Inflammatory macrophage treated with lipopolysaccharide for 4 hours (primary cell): ENCODE data around the gene TMEM258.

Experiments used
- DNase-seq: peaks from one replicate; pipeline ENCODE4 v3.0.0-alpha.2; 2020

Gene TMEM258

DNA sequence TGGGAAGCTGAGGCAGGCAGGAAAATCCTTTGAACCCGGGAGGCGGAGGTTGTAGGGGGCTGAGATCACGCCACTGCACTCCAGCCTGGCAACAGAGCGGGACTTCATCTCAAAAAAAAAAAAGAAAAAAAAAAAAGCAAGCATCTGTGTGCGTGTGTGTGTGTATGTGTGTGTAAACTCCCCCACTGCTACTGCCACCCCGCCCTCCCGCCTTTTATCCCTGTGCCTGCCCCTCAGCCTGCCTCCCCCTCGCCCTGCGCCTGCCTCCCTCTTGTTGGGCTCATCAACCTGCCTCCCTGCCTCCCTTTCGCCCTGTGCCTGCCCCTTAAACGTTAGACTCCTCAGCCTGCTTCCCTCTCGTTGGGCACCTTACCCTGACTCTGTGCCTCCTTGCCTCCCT lies 18.0 kb downstream of the TMEM258 start:
- no peak for DNase-seq

DNA sequence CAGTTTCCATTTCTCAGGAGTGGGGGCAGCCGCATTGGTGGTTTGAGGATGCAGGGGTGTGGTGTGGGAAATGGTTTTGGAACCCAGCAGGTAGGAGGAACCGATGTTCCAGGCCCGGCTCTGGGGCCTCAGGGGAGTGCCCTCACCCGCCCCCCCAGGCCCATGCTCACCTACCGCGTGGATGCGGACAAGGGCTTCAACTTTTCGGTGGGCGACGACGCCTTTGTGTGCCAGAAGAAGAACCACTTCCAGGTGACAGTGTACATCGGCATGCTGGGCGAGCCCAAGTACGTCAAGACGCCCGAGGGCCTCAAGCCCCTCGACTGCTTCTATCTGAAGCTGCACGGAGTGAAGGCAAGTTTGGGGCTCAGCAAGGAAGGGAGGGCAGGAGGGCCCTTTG lies 18.6 kb downstream of the TMEM258 start:
- no peak for DNase-seq

DNA sequence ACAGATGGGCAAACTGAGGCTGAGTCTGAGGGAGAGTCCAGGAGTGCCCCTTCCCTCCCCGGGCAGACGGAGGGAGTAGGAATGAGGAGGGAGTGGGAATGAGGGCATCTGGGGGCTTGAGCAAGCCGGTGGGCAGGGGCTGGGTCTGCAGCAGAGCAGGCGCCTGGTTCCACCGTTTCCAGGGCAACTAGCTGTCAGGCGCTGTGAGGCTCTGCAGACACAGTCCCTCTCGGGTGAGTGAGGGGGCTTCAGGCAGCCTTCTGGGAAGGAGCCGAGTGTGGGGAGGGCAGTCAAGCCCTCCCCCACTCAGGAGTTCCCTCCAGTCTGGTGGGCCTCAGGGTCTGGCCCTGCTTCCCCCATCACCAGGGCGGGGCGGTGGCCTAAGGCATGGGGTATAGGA lies 19.0 kb downstream of the TMEM258 start:
- DNase-seq, result no peak

DNA sequence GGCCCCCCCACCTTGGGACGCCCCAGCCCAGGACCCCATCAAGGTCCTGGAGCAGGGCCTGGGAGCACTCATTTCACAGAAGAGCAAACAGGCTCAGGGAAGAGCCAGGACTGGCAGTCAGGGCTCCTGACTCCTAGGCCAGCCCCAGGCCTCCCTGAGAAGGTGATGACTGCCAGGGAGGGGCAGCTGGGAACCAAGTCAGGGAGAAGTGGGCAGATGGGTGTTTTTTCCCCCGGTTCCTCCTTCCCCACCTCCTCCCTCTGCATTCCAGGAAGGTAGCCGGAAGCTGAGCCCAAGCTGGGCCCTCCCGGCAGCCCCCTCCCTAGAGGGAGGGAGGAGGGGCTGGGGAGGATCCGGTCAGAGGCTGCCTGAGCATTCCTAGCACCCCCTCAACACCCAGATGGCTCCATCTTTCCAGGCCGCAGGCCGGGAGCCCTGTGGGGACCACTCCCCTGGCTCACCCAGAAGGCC lies 20.4 kb downstream of the TMEM258 start:
- no peak for DNase-seq

DNA sequence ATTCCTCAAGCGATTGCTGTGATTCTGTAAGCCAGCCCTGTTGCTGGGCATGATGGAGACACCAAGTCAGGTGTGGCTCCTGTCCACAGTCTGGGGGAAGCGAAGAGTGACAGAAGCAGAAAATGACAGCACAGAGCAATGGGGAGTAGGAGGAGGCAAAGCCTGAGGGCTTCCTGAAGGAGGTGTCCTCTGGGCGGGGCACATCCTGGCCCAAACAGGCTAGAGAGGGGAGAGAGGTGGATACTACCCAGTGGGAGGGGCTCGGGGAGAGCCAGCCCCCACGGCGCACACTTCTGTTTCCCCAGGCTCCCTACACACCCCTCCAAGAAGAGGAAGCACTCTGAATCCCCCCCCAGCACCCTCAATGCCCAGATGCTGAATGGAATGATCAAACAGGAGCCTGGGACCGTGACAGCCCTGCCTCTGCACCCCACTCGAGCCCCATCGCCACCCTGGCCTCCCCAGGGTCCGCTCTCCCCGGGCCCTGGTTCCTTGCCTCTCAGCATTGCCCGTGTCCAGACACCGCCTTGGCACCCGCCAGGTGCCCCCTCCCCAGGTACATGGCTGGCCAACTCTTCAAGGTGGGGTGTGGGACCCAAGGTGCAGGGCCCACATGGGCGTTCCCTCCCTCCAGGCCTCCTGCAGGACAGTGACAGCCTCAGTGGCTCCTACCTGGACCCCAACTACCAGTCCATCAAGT lies 21.1 kb downstream of the TMEM258 start:
- no peak for DNase-seq

DNA sequence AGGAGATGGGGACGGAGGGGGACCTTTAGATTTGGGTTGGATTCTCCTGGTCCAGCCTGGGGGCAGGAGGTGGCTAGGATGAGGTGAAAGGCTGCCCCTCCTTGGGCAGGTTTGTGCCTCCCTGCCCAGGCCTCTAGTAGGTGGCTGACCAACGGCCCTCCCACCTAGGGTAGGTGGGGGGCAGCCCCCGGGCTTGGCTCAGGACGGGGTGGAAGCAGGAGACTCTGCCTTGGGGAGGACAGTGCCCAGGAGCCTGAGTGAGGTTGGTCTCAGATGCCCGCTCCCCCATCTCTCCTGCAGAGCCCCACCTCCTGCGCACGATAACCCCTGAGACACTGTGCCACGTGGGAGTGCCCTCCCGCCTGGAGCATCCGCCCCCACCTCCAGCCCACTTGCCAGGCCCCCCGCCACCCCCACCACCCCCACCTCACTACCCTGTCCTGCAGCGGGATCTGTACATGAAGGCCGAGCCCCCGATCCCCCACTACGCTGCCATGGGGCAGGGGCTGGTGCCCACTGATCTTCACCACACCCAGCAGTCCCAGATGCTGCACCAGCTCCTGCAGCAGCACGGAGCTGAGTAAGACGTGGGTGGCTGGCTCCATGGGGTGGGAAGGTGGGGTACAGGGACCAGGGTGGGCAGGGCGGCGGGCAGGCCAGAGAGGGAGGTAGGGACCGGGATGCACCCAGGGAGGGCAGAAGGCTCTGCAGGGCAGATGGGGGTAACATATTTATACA lies 22.3 kb downstream of the TMEM258 start:
- DNase-seq, result no peak

DNA sequence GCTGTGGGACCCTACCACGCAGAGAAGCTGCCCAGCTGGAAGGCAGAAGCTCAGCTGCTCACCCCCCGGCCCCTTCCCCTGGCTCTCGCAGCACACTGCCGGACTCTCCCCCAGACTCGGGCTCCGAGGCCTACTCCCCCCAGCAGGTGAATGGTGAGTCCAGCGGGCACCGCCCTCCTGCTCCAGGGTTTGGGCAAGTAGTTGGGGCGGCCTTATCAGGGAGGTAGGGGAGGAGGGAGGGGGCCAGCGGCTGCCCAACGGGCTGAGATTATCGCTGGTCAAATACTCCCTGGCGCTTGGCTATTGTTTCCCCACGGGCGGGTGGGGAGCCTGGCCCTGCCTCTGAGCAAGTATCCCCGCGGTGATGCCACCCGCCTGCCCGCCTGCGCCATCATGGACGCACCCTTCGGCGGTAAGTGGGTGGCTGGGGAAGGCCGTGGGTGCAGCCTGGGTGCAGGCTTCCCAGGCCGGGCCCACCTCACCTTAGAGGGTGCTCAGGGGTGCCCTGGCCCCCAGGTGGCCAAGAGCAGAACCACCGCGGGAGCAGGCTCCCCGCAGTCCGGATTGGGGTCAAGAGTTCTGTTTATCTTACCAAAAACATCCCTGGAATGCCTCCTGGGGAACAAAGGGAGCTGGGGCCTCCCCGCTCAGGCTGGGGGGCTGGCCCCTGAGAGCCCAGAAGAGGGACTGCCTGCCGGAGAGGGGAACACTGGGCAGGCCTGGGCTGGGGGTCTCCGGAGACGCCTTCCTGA lies 23.1 kb downstream of the TMEM258 start:
- no peak for DNase-seq

DNA sequence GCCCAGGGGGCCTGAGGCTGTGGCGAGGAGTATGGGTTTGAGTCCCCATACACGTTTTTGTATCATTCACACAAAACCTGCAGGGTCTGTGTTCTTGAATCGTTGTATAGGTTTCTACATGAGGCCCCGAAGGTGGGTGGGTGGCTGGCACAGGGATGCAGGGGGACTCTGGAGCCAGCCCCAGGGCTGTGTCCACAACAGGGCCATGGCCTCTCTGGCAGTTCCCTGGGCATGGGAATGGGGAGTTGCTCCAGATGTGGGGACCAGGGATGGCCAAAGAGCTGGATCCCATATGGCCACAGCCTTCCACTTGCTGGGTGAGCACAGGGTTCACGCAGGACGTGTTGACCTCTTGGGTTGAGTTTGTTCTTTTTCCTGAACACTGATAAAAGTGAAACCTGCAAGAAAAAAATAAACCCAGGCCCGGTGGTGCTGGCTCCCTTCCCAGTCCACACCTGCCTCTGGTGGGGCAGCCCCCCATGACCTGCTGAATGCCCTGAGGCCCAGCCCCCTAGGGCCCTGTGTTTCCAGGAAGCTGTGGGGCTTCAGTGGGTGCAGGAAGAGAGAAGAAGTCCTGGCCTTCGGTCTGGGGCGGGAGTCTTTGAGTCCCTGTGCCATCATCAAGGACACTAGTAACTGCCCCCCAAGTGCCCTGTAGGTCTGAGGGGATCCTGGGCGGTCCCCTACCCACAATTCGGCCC lies 23.9 kb downstream of the TMEM258 start:
- no peak for DNase-seq

DNA sequence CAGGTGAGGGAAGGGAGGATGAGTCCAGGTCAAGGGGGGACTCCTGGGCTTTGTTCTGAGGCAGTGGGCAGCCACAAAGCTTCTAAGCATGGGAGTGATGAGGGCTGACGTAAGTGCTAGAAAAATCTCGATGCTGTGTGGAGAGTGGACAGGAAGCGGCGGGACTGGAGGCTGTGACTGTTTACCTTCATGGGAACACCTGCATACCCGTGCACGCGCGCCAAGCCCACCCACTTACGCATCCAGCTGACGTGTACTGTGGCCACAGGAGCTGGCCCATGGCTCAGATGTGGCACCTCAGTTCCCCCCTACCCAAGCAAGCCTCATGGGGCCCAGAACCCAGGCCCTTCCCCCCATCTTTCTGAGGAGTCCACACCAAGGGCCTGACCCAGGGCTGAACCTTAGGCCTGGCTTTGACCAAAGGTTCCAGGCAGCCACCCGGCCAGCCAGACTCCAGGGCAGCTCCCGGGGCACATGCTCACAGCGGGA lies 26.0 kb downstream of the TMEM258 start:
- no peak for DNase-seq

DNA sequence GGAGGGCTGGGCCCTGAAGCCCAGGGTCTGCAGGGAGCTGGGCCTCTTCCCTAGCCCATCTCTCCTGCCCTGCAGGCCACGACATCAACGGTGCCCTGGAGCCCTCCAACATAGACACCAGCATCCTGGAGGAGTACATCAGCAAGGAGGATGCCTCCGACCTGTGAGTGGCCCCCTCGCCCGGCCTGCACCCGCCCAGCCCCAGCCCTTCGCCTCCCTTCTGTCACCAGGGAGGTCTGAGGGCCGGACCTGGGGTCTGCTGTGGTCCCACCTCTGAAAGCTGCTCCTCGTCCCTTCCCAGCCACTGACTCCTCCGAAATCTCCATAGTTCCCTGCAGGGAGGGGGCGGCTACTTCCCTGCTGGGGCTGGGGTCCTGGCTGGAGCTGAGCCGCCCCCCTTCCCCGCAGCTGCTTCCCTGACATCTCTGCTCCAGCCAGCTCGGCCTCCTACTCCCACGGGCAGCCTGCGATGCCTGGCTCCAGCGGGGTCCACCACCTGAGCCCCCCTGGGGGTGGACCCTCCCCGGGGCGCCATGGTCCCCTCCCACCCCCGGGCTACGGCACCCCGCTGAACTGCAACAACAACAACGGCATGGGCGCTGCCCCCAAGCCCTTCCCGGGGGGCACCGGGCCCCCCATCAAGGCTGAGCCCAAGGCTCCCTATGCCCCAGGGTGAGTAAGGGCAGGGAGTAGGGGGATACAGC lies 26.7 kb downstream of the TMEM258 start:
- DNase-seq, result no peak

DNA sequence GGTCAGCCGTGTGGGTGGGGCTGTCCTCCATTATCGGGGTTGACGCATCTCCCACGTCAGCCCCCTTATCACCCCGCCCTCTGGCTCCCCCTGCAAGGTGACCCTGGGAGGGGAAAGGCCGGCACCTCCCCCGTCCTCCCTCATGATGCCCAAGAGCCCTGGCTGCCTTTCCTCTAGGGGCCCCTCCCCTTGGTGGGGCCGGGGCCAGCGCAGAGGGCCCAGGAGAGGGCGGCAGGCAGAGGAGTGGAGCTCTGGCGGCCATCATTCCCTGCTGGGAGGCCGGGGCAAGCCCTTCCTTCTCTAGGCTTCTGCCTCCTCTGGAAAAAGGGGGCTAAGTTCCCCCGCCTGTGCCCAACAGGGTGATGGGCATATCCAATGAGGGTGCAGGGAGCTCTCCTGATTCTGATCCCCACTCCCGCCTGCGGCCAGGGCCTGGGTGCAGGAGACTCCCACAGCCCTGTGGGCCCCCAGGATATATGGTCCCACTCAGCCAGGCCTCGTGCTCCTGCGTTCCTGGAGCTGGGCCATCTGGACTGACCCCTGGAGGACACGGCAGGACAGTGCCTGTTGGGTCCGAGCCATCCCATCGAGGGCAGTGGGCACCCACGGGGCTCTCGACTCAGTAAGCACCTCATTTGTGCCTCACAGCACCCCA lies 27.7 kb downstream of the TMEM258 start:
- no peak for DNase-seq

DNA sequence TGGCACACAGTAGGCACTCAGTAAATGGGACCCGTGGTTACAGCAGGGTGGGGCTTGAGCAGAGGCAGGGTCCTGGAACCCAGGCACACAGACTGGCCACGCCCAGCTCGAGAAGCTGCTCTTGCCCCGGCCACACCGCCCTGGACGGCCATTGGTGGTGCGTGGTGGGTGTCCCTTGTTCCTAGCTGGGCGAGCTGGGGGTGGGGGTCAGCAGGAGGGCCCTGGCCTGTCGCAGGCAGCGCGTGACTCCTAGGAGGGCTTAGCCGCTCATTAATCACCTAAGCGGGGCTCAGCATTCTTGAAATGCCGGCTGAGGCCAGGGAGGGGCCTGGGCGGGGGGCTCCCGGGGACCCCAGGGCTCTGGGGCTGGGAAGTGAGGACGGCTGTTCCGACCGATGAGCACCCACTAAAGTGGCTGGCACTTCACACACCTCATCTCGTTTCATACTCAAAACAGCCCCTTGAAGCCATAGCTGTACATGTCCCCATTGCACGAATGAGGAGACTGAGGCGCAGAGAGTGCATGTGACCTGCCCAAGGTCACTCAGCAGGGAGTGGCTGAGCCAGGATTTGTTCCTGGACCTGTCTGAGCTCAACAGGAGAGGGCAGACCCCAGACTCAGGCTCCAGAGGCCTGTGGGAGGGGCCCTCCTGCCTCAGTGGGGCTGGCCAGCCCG lies 28.3 kb downstream of the TMEM258 start:
- DNase-seq, result no peak

DNA sequence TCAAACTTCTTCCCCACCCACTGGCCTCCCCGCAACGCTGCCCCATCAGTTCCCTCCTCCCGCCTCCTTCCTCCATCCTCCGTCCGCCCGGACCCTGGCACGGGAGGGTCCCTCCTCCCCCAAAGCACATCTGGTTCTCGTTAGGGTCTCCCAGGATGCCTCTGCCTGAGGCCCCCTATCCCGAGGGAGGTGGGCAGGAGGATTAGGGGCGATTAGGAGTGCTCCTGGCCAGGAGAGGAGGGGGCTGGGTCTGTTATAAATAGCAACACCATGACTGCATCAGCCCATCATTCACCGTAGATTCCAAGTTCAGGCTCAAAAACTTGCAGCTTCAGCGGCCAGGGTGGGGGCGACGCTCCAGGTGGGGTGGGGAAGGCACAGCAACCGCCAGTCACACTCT lies 29.6 kb downstream of the TMEM258 start:
- DNase-seq, result no peak

DNA sequence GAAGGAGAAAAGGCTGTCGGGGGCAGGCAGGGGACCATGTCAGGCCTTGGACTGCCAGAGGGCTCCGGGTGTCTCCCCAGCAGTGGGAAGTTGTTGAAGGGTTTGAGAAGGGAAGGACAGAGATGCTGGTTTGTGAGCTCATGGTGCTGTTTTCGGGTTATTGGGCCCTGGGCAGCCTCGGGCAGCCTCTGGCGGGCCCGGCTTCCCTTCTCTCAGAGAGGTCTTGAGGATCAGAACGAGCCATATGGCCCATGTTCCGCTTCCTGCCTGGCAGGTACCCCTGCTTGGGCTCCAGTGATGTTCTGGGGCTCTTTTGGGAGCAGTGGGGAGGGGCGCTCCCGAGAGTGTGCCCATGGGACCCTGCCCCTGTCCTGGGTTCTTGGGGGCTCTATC lies 30.2 kb downstream of the TMEM258 start:
- DNase-seq, result no peak

DNA sequence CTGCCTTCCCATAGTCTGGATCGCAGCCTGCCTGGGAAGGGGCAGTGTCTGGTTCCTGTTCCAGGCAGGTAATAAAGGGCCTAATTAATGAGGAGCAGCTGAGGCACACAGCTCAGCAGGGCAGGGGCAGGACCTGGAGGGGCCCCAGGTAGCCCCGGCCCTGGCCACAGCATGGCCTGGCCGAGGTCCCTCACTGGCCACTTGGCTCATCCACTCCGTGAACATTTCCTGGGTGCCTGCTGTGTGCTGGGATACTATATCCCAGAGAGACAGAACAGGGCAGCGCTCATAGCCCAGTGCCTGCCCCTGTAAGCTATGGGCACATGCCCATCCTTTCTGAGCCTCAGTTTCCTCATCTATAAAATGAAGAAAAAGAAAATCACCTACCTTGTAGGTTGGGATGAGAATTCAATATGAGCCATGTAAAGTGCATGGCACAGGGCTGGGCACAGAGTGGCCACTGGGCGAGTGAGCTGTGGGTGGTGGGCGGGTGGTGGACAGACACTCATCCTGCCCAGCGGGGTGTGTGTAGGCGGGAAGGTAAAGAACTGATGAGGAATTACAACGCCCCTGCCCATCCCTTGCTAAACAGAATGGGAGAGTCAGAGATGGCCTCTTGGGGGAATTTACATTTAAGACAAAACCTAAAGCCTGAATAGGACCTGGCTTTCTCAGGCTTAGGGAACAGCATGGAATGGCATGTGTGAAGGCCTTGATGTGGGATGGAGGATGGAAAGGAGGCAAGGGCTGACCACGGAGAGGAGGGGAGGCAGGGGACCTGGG lies 30.8 kb downstream of the TMEM258 start:
- no peak for DNase-seq

DNA sequence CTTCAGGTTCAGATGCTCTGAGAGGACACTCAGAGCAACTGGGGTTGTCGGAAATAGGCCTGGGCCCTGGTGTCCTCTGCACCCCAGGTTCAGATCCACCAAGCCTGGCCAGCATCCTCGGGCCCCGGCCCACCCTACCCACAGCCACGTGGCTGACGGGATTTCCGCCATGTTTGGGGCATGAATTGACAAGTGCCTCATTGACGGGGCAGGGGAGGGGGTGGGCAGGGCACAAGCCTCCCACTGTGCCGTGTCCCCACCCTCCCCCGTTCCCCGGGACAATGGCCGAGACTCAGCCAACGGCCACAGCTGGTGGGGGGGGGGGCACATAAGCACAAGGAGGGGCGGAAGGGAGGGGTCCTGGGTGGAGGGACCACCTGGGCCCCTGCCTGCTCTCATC lies 31.5 kb downstream of the TMEM258 start:
- no peak for DNase-seq

DNA sequence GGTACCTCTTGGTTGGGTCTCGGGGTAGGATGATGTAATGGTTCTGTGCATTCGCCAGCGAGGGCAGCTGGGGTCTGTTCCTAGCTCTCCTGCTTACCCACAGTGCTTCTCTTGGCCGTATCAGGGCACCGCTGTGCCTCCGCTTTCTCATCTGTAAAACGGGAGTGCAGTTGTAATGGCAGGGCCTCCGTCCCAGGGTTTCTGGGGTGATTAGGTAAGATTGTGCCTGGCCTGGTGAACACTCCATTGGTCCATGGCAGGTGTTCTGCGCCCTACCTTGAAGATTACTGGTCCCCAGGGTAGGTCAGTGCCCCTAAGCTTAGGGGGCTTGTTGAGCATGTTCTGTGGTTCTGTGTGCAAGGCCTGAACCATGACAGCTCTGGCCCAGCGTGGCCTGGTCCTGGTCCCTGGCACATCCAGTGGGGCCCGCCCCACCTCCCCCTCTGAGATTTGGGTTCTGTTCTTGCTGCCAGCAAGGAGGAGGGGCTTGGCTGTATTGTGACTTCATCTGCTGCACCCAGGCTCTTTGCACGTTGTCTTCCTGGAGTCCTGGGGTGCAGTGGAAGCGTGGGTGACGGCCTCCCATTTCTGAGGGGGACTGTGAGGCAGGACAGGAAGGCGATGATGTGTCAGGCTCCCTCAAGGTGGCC lies 35.1 kb downstream of the TMEM258 start:
- DNase-seq, result no peak

DNA sequence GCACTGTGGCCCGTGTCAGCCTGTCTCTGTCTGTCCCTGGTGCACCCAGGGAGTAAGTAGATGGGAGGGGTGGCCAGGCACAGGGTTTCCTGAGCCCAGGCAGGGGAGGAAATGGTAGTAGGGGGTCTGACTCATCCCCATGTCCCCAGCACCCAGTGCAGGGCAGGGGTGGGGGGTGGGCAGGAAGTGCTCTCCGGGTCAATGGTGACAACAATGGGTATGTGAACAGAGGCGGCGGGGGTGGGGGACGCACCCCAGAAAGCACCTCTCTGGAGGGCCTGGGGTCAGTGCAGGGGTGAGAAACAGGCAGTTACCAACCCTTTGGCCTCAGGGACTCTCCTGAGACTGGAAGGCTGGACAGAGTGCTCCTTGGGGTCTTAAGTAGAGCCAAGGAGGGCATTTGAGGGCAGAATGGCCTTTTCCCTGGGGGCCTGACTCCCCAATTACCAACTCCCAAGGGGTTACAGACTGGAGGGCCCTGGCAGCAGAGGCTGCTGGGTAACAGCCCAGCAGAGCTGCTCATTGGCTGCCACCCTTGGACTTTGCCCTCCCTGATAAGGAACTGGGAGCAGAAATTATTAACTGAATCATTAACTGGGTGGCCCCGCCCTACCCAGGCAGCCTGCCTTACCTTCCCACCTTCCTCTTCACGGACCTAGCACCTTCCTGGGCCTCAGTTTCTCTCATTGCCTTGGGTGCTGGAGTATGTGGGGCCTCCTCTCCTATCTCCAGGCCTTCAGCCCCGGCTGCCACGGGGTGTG lies 35.8 kb downstream of the TMEM258 start:
- DNase-seq, result peak; percentile 38

DNA sequence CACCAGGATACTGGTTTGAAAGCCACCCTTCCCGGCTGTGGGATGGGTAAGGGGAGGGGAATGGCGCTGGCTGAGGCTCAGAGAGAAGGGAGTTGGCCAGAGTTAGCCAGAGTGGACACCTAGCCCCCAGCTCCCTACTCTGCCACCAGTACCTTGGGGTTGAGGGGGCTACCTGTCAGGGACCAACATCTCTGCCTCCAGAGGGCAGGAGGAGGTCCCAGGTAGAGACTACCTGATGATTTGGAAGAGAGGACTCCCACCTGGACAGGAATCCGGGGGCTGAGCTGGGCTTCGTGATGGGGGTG lies 36.3 kb downstream of the TMEM258 start:
- no peak for DNase-seq
